ACC112 (cell line): Measurements from ENCODE around the gene NT5C1A.

ENCODE experiments used
- H2AFZ ChIP-seq: fragments of 200-600 bp; sonication (generic); one replicate; pipeline ENCODE4 v1.6.0; 2017; ENCODE audit warnings: antibody characterized with exemption, low read length; ENCODE audit not compliant: unreplicated experiment
- H3K27ac ChIP-seq: fragments of 200-600 bp; sonication (generic); 2 replicates; pipeline ENCODE4 v1.5.1; 2014; ENCODE audit warnings: low read depth, mild to moderate bottlenecking, antibody characterized with exemption, low read length, moderate library complexity
- H3K27me3 ChIP-seq: fragments of 200-600 bp; sonication (generic); 2 replicates; pipeline ENCODE4 v1.6.1; 2014; ENCODE audit warnings: mild to moderate bottlenecking, antibody characterized with exemption, low read length, moderate library complexity, mixed read lengths; ENCODE audit not compliant: insufficient read depth
- H3K36me3 ChIP-seq: fragments of 200-600 bp; sonication (generic); 2 replicates; pipeline ENCODE4 v1.6.1; 2016; ENCODE audit warnings: mild to moderate bottlenecking, antibody characterized with exemption, low read length, moderate library complexity, mixed read lengths; ENCODE audit not compliant: insufficient read depth
- H3K4me1 ChIP-seq: fragments of 200-600 bp; sonication (generic); one replicate; pipeline ENCODE4 v1.6.1; 2016; ENCODE audit warnings: low read length, mixed read lengths; ENCODE audit not compliant: insufficient read depth, unreplicated experiment, control insufficient read depth
- H3K4me3 ChIP-seq: fragments of 200-600 bp; sonication (generic); 2 replicates; pipeline ENCODE4 v1.5.1; 2014; ENCODE audit warnings: mild to moderate bottlenecking, low read depth, low read length
- H3K79me2 ChIP-seq: fragments of 200-600 bp; sonication (generic); one replicate; pipeline ENCODE4 v1.6.0; 2016; ENCODE audit warnings: low read length; ENCODE audit not compliant: control insufficient read depth, unreplicated experiment, insufficient read depth

Gene NT5C1A

GRCh38 chr1:39678889-39679288, 7.0 kb upstream of the NT5C1A start:
- Histone ChIP-seq H3K27ac (no peak overlapping the region), H3K79me2 (no peaks in the 10 kb centered on the region), H3K4me1 (peaks cover 2% of the 10 kb centered on the region), H2AFZ (no peak overlapping the region), H3K36me3 (no peaks in the 10 kb centered on the region), H3K27me3 (peaks cover 37% of the 10 kb centered on the region), H3K4me3 (no peak overlapping the region)

- Histone ChIP-seq H3K36me3 (no peaks in the 10 kb centered on the region), H3K4me1 (peaks cover 2% of the 10 kb centered on the region), H3K4me3 (no peak overlapping the region), H3K27me3 (peaks cover 27% of the 10 kb centered on the region), H3K27ac (no peak overlapping the region), H2AFZ (no peak overlapping the region), H3K79me2 (no peaks in the 10 kb centered on the region)
Measured at GRCh38 chr1:39677645-39678044, 5.7 kb upstream of the NT5C1A start.

GRCh38 chr1:39676948-39677548, 5.1 kb upstream of the NT5C1A start:
- Histone ChIP-seq H3K4me3 (no peak overlapping the region), H3K79me2 (no peaks in the 10 kb centered on the region), H3K27me3 (peaks cover 21% of the 10 kb centered on the region), H2AFZ (no peak overlapping the region), H3K4me1 (peaks cover 2% of the 10 kb centered on the region), H3K27ac (no peak overlapping the region), H3K36me3 (no peaks in the 10 kb centered on the region)

- Histone ChIP-seq H3K79me2 (no peaks in the 10 kb centered on the region), H3K36me3 (no peaks in the 10 kb centered on the region), H3K27ac (no peak overlapping the region), H3K27me3 (peaks cover 19% of the 10 kb centered on the region), H2AFZ (no peak overlapping the region), H3K4me3 (no peak overlapping the region), H3K4me1 (peaks cover 2% of the 10 kb centered on the region)
Measured at GRCh38 chr1:39675220-39675619, 3.3 kb upstream of the NT5C1A start.

DNA sequence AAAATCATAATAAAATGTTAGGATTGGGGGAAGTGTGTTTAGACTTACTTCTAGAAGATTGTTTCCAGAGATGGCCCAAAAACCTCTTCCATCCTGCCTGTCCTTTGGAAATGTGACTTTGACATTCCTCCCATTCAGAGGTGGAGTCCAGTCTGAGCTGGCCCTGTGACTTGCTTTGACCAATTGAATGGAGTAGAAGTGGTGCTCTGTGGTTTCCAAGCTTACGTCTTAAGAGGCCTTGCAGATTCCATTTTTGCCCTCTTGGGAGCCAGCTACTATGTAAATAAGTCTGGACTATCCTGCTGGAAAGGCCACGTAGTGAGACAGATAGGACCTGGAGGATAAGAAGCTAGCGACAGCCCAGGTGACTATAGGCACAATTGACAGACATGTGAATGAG, 1.3 kb upstream of the NT5C1A start:
- no peak overlapping the region for H2AFZ ChIP-seq
- peaks cover 16% of the 10 kb centered on the region for H3K27me3 ChIP-seq
- no peaks in the 10 kb centered on the region for H3K36me3 ChIP-seq
- H3K79me2 ChIP-seq: no peaks in the 10 kb centered on the region
- H3K27ac ChIP-seq: no peak overlapping the region
- H3K4me1 ChIP-seq: peaks cover 2% of the 10 kb centered on the region
- no peak overlapping the region for H3K4me3 ChIP-seq

DNA sequence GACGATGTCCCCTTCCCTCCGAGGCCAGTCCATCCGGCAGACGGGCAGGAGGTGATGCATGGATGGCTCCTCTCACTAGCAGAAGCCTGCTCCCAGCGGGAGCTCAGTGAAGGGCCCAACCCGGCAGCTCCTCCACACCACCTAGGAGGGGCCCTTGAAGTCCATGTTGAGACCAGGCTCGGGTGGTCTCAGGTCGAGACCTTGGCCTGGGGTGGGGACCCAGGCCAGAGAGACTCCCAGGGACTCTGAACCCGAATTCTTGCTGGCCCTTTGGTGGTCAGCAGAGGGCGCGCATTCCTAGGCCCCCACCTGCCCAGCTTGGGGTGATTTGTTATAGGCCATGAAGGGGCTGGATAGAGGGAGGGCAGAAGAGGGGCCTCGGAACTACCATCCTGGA, 642 bp upstream of the NT5C1A start:
- H3K4me3 ChIP-seq: peak overlapping the region; percentile 71
- no peaks in the 10 kb centered on the region for H3K36me3 ChIP-seq
- H3K79me2 ChIP-seq: no peaks in the 10 kb centered on the region
- H2AFZ ChIP-seq: no peak overlapping the region
- H3K4me1 ChIP-seq: peaks cover 2% of the 10 kb centered on the region
- H3K27me3 ChIP-seq: peaks cover 23% of the 10 kb centered on the region
- no peak overlapping the region for H3K27ac ChIP-seq

- Histone ChIP-seq H3K4me1 (no peaks in the 10 kb centered on the region), H3K4me3 (peak overlapping the region; percentile 71), H3K27me3 (peaks cover 34% of the 10 kb centered on the region), H2AFZ (peak overlapping the region; percentile 6), H3K27ac (no peak overlapping the region), H3K36me3 (no peaks in the 10 kb centered on the region), H3K79me2 (no peaks in the 10 kb centered on the region)
Measured at GRCh38 chr1:39671433-39671792, 494 bp downstream of the NT5C1A start.

DNA sequence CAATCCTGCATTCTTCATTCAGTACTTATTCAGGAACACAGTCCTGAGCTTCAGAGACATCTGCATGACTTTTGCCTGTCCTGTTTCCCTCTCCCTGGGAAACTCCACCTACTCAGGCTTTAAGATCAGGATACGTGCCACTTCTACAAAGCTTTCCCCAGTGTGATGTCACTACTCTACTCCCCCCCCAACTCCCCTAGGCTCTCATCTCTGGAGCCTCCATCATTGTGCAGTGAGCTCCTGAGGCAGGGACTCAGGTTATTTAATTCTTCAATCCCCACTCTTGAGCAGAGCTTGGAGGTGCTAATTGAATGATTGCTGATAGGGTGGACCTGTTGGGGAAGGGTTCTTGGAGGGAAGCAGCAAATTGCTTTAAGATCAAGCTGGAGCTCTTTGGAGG, 1.2 kb downstream of the NT5C1A start:
- no peak overlapping the region for H3K4me3 ChIP-seq
- H3K36me3 ChIP-seq: no peaks in the 10 kb centered on the region
- H3K27ac ChIP-seq: no peak overlapping the region
- H3K79me2 ChIP-seq: no peaks in the 10 kb centered on the region
- peaks cover 41% of the 10 kb centered on the region for H3K27me3 ChIP-seq
- no peak overlapping the region for H2AFZ ChIP-seq
- no peaks in the 10 kb centered on the region for H3K4me1 ChIP-seq

GRCh38 chr1:39668894-39669293, 3.0 kb downstream of the NT5C1A start:
- H3K79me2 ChIP-seq: no peaks in the 10 kb centered on the region
- no peaks in the 10 kb centered on the region for H3K36me3 ChIP-seq
- H2AFZ ChIP-seq: no peak overlapping the region
- H3K27me3 ChIP-seq: peaks cover 42% of the 10 kb centered on the region
- no peak overlapping the region for H3K4me3 ChIP-seq
- no peak overlapping the region for H3K27ac ChIP-seq
- H3K4me1 ChIP-seq: no peaks in the 10 kb centered on the region

- no peaks in the 10 kb centered on the region for H3K36me3 ChIP-seq
- H3K4me1 ChIP-seq: no peaks in the 10 kb centered on the region
- H3K27me3 ChIP-seq: peaks cover 42% of the 10 kb centered on the region
- H2AFZ ChIP-seq: no peak overlapping the region
- H3K27ac ChIP-seq: no peak overlapping the region
- H3K79me2 ChIP-seq: no peaks in the 10 kb centered on the region
- H3K4me3 ChIP-seq: no peak overlapping the region
Measured at GRCh38 chr1:39668111-39668510, 3.8 kb downstream of the NT5C1A start.

DNA sequence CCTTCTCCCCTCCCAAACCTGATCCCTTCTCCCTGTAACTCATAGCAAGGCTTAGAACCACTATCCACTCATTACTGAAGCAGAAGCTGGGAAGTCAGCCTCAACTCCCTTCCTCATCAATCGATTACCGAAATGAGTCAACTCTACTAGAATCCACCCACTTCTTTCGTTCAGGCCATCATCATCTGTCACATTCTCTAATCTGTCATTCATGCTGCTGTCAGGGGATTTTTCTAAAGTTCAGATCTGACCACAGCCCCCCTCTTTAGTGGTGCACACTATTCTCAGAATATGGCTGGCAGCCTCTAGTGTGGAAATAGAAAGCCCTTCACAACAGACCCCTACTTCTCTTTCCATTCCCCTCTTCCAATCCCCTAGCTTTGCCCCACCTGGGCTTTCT, 5.1 kb downstream of the NT5C1A start:
- no peaks in the 10 kb centered on the region for H3K79me2 ChIP-seq
- H3K27ac ChIP-seq: no peak overlapping the region
- H3K36me3 ChIP-seq: no peaks in the 10 kb centered on the region
- H3K27me3 ChIP-seq: peaks cover 44% of the 10 kb centered on the region
- H3K4me1 ChIP-seq: no peaks in the 10 kb centered on the region
- no peak overlapping the region for H3K4me3 ChIP-seq
- H2AFZ ChIP-seq: no peak overlapping the region
